A673 (cell line): Measurements from ENCODE around the gene CCDC171. TPM values are rescaled to one million over a fixed set of nuclear protein-coding genes. Genes with fewer than 3 reads are reported as not detected.

Experiments used
- BruUV-seq: library from RNA; stranded (reverse); fragments of 400-500 nt; replicated peaks from 2 replicates; lab custom pipeline; 2021; lab: Mats Ljungman, UMichigan
- CTCF ChIA-PET: fragments of 300-600 bp; sonication (Branson Sonifier 250); formaldehyde crosslinking; loops from one replicate; lab custom pipeline; 2022; ENCODE audit warnings: antibody characterized with exemption; lab: Charles Lee
- POLR2A ChIA-PET: fragments of 300-600 bp; sonication (Branson Sonifier 250); formaldehyde crosslinking; loops from one replicate; lab custom pipeline; 2022; ENCODE audit warnings: antibody characterized with exemption; ENCODE audit not compliant: low non-redundant PET; lab: Charles Lee
- DNase-seq: peaks from one replicate; pipeline ENCODE4 v3.0.0-alpha.2; 2015; ENCODE audit warnings: low spot score
- H3K27ac ChIP-seq: fragments of 200-600 bp; sonication (generic); 2 replicates; pipeline ENCODE4 v1.5.1; 2016; ENCODE audit warnings: mixed run types, low read depth, mild to moderate bottlenecking, mixed read lengths, antibody characterized with exemption, low read length; ENCODE audit not compliant: poor library complexity, severe bottlenecking
- H3K27me3 ChIP-seq: fragments of 200-600 bp; sonication (generic); replicated peaks from 2 replicates; pipeline ENCODE4 v1.6.1; 2017; ENCODE audit warnings: mixed run types, low read depth, mild to moderate bottlenecking, mixed read lengths, antibody characterized with exemption, low read length; ENCODE audit not compliant: insufficient read depth, poor library complexity
- H3K36me3 ChIP-seq: fragments of 200-600 bp; sonication (generic); 2 replicates; pipeline ENCODE4 v1.6.1; 2016; ENCODE audit warnings: mixed run types, mild to moderate bottlenecking, mixed read lengths, antibody characterized with exemption, low read length; ENCODE audit not compliant: insufficient read depth, poor library complexity, severe bottlenecking
- H3K4me1 ChIP-seq: fragments of 200-600 bp; sonication (generic); 2 replicates; pipeline ENCODE4 v1.6.1; 2017; ENCODE audit warnings: mixed run types, mild to moderate bottlenecking, mixed read lengths, antibody characterized with exemption, low read length; ENCODE audit not compliant: insufficient read depth, poor library complexity, severe bottlenecking
- H3K4me3 ChIP-seq: fragments of 200-600 bp; sonication (generic); 2 replicates; pipeline ENCODE4 v1.5.1; 2016; ENCODE audit warnings: low read depth, mixed run types, mild to moderate bottlenecking, mixed read lengths, low read length; ENCODE audit not compliant: poor library complexity, severe bottlenecking
- H3K9me3 ChIP-seq: fragments of 200-600 bp; sonication (generic); 2 replicates; pipeline ENCODE4 v1.6.1; 2016; ENCODE audit warnings: mixed run types, low read depth, mild to moderate bottlenecking, mixed read lengths, antibody characterized with exemption, low read length; ENCODE audit not compliant: poor library complexity, severe bottlenecking
- EZH2 ChIP-seq: fragments of 200-600 bp; sonication (generic); IDR thresholded peaks from 2 replicates; pipeline ENCODE4 v1.6.1; 2017; ENCODE audit warnings: borderline replicate concordance, low read depth, mild to moderate bottlenecking, mixed read lengths, antibody characterized with exemption, low read length; ENCODE audit not compliant: poor library complexity, severe bottlenecking
- intact Hi-C: fragments of 100-400 bp; cut with micrococcal nuclease; formaldehyde crosslinking; loops from one replicate; pipeline ENCODE4 v1.10.0; 2022; ENCODE audit not compliant: unreplicated experiment
- total RNA-seq: library from RNA; stranded (reverse); gene quantifications from 2 replicates; pipeline ENCODE4 v1.2.3, GENCODE V29; 2021
- TF ChIP-seq, protein P1 (sequence below): fragments of 300-800, 200-600 bp; sonication (generic); conservative IDR thresholded peaks from 2 replicates; pipeline ENCODE4 v1.5.1; 2017; ENCODE audit warnings: low read depth, mild to moderate bottlenecking, antibody characterized with exemption, low read length, moderate library complexity, mixed read lengths

The CCDC171 gene
- total RNA-seq, 1 experiment from 2014 or later: 72.5 TPM

DNA sequence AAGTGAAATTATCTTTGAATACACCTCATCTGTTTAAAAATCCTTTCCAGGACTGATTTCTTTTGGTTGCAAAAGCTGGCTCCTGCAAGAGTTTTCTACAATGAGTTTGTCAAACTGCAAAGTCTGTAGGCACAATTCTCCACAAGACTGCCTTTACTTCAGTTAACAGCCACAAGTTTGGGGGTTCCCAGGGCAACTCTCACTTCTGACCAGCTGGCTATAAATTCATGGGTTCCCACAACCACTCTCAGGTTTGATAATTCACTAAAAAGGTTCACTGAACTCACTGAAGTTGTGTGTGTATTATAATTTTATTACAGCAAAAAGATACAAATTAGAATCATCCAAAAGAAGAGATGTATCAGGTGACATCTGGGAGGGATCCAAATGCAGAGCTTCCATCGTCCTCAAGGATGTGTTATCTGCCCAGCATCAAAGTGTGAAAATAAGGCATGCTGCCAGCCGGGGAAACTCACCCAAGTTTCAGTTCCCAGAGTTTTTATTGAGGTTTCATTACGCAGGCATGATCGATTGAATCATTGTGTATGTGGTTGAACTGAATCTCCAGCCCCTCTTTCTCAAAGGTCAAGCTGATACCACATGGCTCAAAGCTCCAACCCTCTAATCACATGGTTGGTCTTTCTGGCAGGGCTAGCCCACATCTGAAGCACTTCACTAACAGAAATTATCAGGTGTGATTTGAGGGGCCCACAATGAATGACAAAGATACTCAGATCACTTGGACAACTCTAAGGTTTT is 23.1 kb upstream of the CCDC171 start:
- intact Hi-C loops: no loop called here
- DNase-seq: no peak
- Histone ChIP-seq H3K27ac (no peak overlapping the region), H3K4me3 (no peak overlapping the region), H3K4me1 (no peaks in the 10 kb centered on the region), H3K36me3 (no peaks in the 10 kb centered on the region), H3K27me3 (no peaks in the 10 kb centered on the region), H3K9me3 (no peaks in the 10 kb centered on the region)
- BruUV-seq: no TSS peak
- POLR2A ChIA-PET: no interaction called here
- CTCF ChIA-PET: no interaction called here
- TF ChIP-seq EZH2: no peak
- TF ChIP-seq, protein P1, sequence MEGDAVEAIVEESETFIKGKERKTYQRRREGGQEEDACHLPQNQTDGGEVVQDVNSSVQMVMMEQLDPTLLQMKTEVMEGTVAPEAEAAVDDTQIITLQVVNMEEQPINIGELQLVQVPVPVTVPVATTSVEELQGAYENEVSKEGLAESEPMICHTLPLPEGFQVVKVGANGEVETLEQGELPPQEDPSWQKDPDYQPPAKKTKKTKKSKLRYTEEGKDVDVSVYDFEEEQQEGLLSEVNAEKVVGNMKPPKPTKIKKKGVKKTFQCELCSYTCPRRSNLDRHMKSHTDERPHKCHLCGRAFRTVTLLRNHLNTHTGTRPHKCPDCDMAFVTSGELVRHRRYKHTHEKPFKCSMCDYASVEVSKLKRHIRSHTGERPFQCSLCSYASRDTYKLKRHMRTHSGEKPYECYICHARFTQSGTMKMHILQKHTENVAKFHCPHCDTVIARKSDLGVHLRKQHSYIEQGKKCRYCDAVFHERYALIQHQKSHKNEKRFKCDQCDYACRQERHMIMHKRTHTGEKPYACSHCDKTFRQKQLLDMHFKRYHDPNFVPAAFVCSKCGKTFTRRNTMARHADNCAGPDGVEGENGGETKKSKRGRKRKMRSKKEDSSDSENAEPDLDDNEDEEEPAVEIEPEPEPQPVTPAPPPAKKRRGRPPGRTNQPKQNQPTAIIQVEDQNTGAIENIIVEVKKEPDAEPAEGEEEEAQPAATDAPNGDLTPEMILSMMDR: no peak

DNA sequence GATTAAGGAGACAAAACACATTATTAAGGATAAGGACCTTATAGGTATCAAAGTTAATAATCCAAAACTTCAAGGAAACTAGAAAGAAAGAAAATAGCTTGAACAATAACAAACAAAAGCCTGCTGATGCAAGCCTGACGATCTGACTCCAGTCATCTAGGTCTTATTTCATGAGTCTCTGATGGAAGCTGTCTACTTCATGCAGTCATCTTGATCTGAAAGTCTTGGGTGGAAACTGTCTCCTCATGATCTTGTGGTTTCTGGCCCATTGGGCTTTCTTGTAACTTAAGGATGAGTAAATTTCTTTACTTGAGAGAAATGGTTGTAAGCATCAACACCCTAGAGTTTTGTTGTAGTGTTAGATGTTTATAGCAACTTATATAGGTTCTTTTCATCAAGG is 21.5 kb upstream of the CCDC171 start:
- Histone ChIP-seq H3K36me3 (no peaks in the 10 kb centered on the region), H3K4me3 (no peak overlapping the region), H3K4me1 (no peaks in the 10 kb centered on the region), H3K27me3 (no peaks in the 10 kb centered on the region), H3K27ac (no peak overlapping the region), H3K9me3 (no peaks in the 10 kb centered on the region)
- POLR2A ChIA-PET: no interaction called here
- no peak for DNase-seq
- CTCF ChIA-PET: no interaction called here
- BruUV-seq: no TSS peak
- intact Hi-C loops: no loop called here
- TF ChIP-seq EZH2: no peak
- TF ChIP-seq, protein P1: no peak

DNA sequence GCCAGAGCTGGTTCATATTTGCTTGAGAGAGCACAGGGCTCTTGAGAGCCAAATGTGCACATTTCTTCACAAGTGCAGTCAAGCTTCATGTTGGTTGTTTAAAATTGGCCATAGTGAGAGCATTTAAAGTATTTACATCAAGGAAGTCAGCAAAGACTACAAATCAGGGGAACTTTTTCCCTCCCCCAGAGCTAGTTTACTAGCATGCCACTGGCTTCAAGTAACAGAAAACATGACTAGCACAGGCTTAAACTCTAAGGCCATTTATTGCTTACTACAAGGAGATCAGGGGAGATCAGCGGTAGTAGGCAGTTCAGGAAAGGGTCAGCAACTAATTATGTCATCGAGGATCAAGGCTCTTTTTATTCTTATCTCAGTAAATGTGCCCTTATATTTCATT is 11.0 kb upstream of the CCDC171 start:
- ChIA-PET POLR2A (no interaction called here), CTCF (no interaction called here)
- Histone ChIP-seq H3K4me1 (no peaks in the 10 kb centered on the region), H3K9me3 (no peaks in the 10 kb centered on the region), H3K27me3 (no peaks in the 10 kb centered on the region), H3K27ac (no peak overlapping the region), H3K4me3 (no peak overlapping the region), H3K36me3 (no peaks in the 10 kb centered on the region)
- intact Hi-C loops: no loop called here
- TF ChIP-seq, protein P1: no peak
- no peak for TF ChIP-seq EZH2
- BruUV-seq: no TSS peak
- DNase-seq: no peak
